Measurements from ENCODE around the gene PDE4B.

The PDE4B gene

GRCh38 chr1:66069976-66070876 lies 277.5 kb downstream of the PDE4B start:
- no peak for DNase-seq (ENCODE audit: low spot score)
- in situ Hi-C loops (cut with MboI; ENCODE audit: low sequenced_read_pairs, unreplicated experiment) = no loop called here
- TF ChIP-seq CTCF (IDR thresholded peaks at IDR 0.05; ENCODE audit: borderline replicate concordance, control extremely low read depth, extremely low read depth, insufficient read depth, missing control alignments) = no peak

GRCh38 chr1:66073388-66073787 lies 280.7 kb downstream of the PDE4B start:
- no peak for TF ChIP-seq CTCF (IDR thresholded peaks at IDR 0.05; ENCODE audit: borderline replicate concordance, control extremely low read depth, extremely low read depth, insufficient read depth, missing control alignments)
- DNase-seq (ENCODE audit: low spot score) = no peak
- in situ Hi-C loops (cut with MboI; ENCODE audit: low sequenced_read_pairs, unreplicated experiment) = no loop called here

- TF ChIP-seq CTCF (IDR thresholded peaks at IDR 0.05; ENCODE audit: borderline replicate concordance, control extremely low read depth, extremely low read depth, insufficient read depth, missing control alignments) = no peak
- no peak for DNase-seq (ENCODE audit: low spot score)
- in situ Hi-C loops (cut with MboI; ENCODE audit: low sequenced_read_pairs, unreplicated experiment) = no loop called here
These were observed 281.5 kb downstream of the PDE4B start for GRCh38 chr1:66074147-66074546.

GRCh38 chr1:66078412-66078811 lies 285.7 kb downstream of the PDE4B start:
- no peak for DNase-seq (ENCODE audit: low spot score)
- no peak for TF ChIP-seq CTCF (IDR thresholded peaks at IDR 0.05; ENCODE audit: borderline replicate concordance, control extremely low read depth, extremely low read depth, insufficient read depth, missing control alignments)
- in situ Hi-C loops (cut with MboI; ENCODE audit: low sequenced_read_pairs, unreplicated experiment) = no loop called here

GRCh38 chr1:66083003-66083402 lies 290.3 kb downstream of the PDE4B start:
- TF ChIP-seq CTCF (IDR thresholded peaks at IDR 0.05; ENCODE audit: borderline replicate concordance, control extremely low read depth, extremely low read depth, insufficient read depth, missing control alignments) = no peak
- in situ Hi-C loops (cut with MboI; ENCODE audit: low sequenced_read_pairs, unreplicated experiment) = no loop called here
- no peak for DNase-seq (ENCODE audit: low spot score)

GRCh38 chr1:66084442-66084841 lies 291.7 kb downstream of the PDE4B start:
- in situ Hi-C loops (cut with MboI; ENCODE audit: low sequenced_read_pairs, unreplicated experiment) = no loop called here
- TF ChIP-seq CTCF (IDR thresholded peaks at IDR 0.05; ENCODE audit: borderline replicate concordance, control extremely low read depth, extremely low read depth, insufficient read depth, missing control alignments) = no peak
- DNase-seq (ENCODE audit: low spot score) = no peak

Measured in GM13976 (cell line).